GM20431 (cell line): ENCODE measurements around the gene DLG2.
"Not testable (repeated sequence)": the region's sequence is repeated elsewhere in the genome, so short reads cannot be mapped to it uniquely, and the experiment has no call there.

ENCODE experiments used
- in situ Hi-C: fragments of 300-500 bp; cut with MseI, MboI; formaldehyde crosslinking; loops from one replicate; pipeline ENCODE4 v1.15.0; 2020; ENCODE audit warnings: low sequenced_read_pairs; ENCODE audit not compliant: unreplicated experiment

Gene DLG2

GRCh38 chr11:83425137-83425466, 2202.0 kb downstream of the DLG2 start:
- in situ Hi-C loops, result no loop called here

- in situ Hi-C loops, result no loop called here
Observed at GRCh38 chr11:83424376-83425136, 2202.6 kb downstream of the DLG2 start.

GRCh38 chr11:83422641-83423040, 2204.5 kb downstream of the DLG2 start:
- in situ Hi-C loops, result not testable (repeated sequence)

- in situ Hi-C loops, result no loop called here
Observed at GRCh38 chr11:83410605-83411565, 2216.3 kb downstream of the DLG2 start.

- in situ Hi-C loops, result no loop called here
Observed at GRCh38 chr11:83409891-83410290, 2217.3 kb downstream of the DLG2 start.

- in situ Hi-C loops, result no loop called here
Observed at GRCh38 chr11:83409476-83409875, 2217.7 kb downstream of the DLG2 start.

GRCh38 chr11:83408946-83409345, 2218.2 kb downstream of the DLG2 start:
- in situ Hi-C loops, result no loop called here
